Measurements from ENCODE around the gene CNTD1.

GRCh38 chr17:42809250-42809649, 10.6 kb downstream of the CNTD1 start:
- TF ChIP-seq, protein P1, sequence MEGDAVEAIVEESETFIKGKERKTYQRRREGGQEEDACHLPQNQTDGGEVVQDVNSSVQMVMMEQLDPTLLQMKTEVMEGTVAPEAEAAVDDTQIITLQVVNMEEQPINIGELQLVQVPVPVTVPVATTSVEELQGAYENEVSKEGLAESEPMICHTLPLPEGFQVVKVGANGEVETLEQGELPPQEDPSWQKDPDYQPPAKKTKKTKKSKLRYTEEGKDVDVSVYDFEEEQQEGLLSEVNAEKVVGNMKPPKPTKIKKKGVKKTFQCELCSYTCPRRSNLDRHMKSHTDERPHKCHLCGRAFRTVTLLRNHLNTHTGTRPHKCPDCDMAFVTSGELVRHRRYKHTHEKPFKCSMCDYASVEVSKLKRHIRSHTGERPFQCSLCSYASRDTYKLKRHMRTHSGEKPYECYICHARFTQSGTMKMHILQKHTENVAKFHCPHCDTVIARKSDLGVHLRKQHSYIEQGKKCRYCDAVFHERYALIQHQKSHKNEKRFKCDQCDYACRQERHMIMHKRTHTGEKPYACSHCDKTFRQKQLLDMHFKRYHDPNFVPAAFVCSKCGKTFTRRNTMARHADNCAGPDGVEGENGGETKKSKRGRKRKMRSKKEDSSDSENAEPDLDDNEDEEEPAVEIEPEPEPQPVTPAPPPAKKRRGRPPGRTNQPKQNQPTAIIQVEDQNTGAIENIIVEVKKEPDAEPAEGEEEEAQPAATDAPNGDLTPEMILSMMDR (IDR thresholded peaks at IDR 0.05) = no peak
- no peak for TF ChIP-seq POLR2A (IDR thresholded peaks at IDR 0.05)

All from lower leg skin (tissue), 3 donors.